Activated CD8-positive, alpha-beta memory T cell treated with anti-CD3 and anti-CD28 coated beads for 36 hours (primary cell): ENCODE results near the gene MRPL2. TPM values are rescaled to one million over a fixed set of nuclear protein-coding genes. Genes with fewer than 3 reads are reported as not detected.

ENCODE experiments used
- CTCF ChIA-PET: fragments of 350-600 bp; sonication (Branson Sonifier 250); formaldehyde crosslinking; loops from one replicate; lab custom pipeline; 2021; ENCODE audit warnings: antibody characterized with exemption; lab: Charles Lee
- POLR2A ChIA-PET: fragments of 350-600 bp; sonication (Branson Sonifier 250); formaldehyde crosslinking; loops from one replicate; lab custom pipeline; 2021; ENCODE audit warnings: antibody characterized with exemption; lab: Charles Lee
- total RNA-seq, 2 experiments: library from RNA; stranded (reverse); gene quantifications; one replicate each; pipeline ENCODE4 v1.2.3, GENCODE V29; 2021

MRPL2 gene
- total RNA-seq, 2 experiments from 2014 or later: 97.2 to 108 TPM

DNA sequence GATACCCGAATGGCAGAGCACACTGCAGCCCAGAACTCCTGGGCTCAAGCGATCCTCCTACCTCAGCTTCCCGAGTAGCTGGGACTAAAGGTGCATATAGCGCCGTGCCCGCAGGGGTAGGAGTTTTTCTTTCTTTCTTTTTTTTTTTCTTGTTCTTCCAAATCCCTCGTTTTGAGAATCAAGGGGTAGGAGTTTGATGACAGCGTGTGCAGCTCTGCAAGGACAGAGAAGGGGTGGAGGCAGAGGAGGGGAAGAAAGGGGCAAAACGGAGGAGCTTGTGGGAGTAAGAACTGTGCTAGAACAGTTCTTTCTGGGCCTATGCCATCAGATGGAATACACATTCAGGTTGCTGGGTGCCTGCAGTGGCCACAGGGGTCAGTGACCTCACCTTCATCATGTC lies 22.5 kb downstream of the MRPL2 start:
- CTCF ChIA-PET: interaction anchor here (1.3 kb wide), 1 partner anchor 15 kb away, joined by 3 read pairs; the partner anchor contains the start of gene RRP36
- POLR2A ChIA-PET: no interaction called here

DNA sequence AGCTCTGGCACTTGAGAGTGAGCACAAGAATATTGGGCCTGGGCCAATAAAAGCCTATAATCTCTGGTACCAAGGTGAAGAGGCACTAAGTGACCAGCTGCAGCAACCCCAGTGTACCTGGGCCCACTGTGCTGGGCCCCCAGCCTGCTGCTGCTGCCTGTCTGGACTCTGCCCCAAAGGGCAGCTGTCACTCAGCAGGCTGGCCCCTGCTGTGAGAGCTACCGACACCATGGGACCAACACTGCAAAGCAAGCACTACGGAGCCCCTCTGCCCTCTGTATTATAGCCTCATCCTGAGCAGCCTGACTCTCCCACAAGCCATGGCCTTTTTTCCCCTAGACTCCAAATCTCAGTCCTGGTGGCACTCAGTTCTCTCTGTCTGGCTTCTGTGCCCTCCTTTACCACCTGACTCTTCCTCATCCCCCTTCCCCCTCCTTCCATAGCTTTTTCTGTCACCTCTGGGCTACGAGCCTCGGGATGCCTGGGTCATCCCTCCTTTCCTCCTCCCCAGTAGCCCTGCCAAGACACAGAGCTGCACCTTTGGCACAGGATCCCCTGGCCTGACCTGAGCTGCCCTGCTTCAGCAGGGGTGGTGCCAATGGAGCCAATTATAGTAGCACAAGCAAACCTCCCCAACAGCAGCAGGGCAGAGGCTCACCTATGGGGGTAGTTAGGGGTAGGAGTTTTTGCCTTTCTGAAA lies 23.6 kb downstream of the MRPL2 start:
- POLR2A ChIA-PET: interaction anchor here (1.2 kb wide), 1 partner anchor 10 kb away, joined by 3 read pairs; no protein-coding TSS in a partner anchor
- CTCF ChIA-PET: interaction anchor here (1.3 kb wide), 1 partner anchor 14 kb away, joined by 3 read pairs; the partner anchor contains the start of gene RRP36

DNA sequence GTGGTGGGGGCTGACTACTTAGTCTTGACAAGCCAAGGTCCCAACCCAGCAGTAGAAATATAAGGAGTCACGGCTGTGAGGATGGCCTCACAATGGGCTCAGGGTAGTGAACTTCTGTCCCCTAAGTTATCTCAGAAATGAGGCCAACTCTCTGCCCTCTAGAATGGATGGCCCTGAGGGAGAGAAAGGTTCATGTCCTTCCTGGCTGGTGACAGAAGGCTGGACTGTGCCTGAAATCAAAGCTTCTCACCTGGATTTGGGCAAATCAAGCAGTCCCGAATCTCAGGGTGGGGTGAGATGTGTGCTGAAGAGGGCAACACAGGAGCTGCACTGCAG lies 25.1 kb downstream of the MRPL2 start:
- CTCF ChIA-PET: interaction anchor here (0.7 to 1.0 kb wide), 2 partner anchors 18 to 24 kb away, joined by 3 to 4 read pairs; no protein-coding TSS in a partner anchor
- POLR2A ChIA-PET: no interaction called here

DNA sequence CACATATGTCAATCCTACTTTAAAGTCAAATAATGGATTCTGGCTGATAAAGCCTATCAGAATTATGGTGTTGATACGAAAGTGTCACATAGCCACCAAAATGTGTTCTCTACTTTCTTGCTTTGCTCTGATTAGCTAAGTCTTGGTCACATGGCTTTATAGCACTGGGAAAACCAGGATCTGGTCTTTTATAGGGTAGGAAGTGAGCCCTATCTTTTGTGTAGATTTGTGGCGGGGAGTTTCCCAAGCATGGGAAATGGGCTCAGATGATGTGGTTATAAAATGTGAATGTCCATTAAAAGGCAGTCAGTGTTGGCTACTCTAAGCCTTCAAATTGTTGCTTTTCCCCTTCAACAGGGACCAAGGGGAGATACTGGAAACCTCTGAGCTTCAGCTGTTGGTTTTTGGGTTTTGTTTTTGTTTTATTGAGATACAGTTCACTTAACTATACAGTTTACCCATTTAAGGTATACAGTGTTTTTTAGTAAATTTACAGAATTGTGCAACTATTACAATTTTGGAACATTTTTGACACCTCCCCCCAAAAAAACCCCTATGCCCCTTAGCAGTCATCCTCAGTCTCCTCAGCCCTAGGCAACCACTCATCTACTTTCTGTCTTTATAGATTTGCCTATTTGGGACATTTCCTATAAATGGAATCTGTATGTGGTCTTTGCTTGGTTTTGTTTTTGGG lies 25.6 kb downstream of the MRPL2 start:
- POLR2A ChIA-PET: interaction anchor here (0.6 to 0.8 kb wide), 2 partner anchors 13 to 142 kb away, joined by 4 to 10 read pairs; no protein-coding TSS in a partner anchor

DNA sequence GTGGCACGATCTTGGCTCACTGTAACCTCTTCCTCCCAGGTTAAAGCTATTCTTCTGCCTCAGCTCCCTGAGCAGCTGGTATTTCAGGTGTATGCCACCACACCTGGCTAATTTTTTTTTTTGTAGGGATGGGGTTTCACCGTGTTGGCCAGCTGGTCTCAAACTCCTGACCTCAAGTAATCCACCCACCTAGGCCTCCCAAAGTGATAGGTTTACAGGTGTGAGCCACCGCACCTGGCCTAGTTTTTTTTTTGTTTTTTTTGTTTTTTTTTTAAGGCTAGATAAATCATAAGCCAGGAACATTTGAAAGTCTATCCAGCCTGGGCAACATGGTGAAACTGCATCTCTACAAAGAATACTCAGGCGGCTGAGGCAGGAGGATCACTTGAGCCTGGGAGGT lies 26.9 kb downstream of the MRPL2 start:
- ChIA-PET POLR2A (interaction anchor here (0.7 kb wide), 1 partner anchor 53 kb away, joined by 3 read pairs; the partner anchor contains the start of gene PEX6), CTCF (no interaction called here)

More for the DNA sequence above, 25.6 kb downstream of the MRPL2 start:
- CTCF ChIA-PET: interaction anchor here (1.0 kb wide), 1 partner anchor 24 kb away, joined by 4 read pairs; no protein-coding TSS in a partner anchor

DNA sequence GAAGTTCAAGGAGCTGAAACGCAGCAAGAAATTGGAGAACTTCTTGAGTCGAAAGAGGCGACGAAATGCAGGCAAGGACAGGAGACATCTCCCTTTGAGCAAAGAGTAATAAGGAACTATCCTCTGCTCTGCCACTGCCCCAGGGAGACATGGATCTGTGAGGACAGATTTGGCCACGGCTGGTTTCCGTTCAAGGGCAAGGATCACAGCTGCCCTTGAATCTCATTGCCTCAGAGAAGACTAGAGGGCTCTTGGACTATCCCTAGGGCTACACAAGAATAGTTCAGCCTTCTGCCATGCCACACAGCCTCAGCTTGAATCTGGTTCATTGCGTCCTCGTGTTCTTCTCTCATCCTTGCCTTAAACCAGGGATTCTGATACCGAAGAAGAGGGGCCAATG lies 30.1 kb downstream of the MRPL2 start:
- ChIA-PET POLR2A (interaction anchor here (0.7 kb wide), 1 partner anchor 23 kb away, joined by 3 read pairs; no protein-coding TSS in a partner anchor), CTCF (no interaction called here)

DNA sequence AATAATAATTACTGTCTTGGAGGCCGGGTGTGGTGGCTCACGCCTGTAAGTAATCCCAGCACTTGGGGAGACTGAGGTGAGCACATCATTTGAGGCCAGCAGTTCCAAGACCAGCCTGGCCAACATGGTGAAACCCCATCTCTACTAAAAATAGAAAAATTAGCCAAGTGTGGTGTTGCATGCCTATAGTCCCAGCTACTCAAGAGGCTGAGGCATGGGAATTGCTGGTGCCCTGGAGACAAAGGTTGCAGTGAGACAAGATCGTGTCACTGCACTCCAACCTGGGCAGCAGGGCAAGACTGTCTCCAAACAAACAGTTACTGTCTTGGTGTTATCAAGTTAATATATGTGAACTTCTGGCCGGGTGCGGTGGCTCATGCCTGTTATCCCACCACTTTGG lies 32.9 kb downstream of the MRPL2 start:
- ChIA-PET POLR2A (no interaction called here), CTCF (interaction anchor here (0.5 to 1.0 kb wide), 2 partner anchors 8 to 11 kb away, joined by 3 read pairs; no protein-coding TSS in a partner anchor)

DNA sequence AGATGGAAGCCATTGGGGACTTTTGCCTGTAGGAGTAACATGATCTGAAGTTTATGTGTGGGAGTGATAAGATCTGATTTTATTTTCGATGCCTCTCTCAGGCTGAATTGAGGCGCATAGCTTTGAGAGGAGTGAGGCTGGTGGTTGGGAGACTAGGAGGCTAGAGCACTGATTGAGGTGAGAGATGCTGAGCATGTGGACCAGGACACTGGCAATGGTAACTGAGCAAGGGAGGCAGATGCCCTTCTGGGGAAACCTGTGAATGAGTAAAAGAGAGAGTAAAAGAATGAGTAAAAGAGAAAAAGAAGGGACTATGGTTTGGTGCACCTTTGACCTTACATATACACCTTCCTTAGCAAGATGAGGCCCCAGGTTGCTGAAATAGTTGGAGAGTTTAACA lies 34.8 kb downstream of the MRPL2 start:
- ChIA-PET CTCF (no interaction called here), POLR2A (interaction anchor here (1.0 kb wide), 1 partner anchor 29 kb away, joined by 3 read pairs; the partner anchor contains the start of gene CUL7)

DNA sequence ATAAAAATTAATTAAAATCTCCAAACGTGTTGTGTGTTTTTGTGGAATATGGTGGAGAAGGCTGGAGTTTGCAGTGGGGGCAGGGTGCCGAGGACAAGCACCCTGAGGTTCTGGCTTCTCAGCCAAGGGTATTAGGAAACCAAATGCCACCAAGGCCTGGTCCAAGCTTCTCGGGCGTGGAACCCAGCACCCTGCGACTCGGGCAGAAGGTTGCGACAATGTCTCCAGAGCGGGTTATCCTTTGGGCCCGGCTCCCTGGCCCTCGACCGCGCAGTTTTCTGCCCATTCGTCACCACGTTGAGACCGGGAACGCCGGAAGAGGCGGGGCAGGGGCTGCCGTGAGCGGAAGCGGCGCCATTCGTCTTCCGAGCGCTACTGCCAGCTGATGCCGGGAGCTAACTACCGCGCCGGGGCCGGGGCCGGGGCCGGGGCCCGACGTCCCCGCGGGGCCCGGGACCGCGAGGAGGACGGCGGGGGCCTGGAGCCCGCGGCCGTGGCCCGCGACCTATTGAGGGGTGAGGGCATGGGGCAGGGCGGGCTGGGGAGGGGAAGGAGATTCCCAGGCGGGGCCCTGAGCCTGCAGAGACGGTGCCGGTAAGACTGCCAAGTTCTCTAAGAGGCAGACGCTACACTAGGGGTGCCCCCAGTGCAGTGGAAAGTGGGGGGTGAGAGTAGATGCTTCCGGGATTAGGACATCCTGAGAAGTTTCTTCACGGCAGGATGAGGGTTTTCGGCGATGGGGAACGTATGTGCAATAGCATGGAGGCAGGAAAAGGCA lies 37.8 kb downstream of the MRPL2 start, which contains the start of gene RRP36:
TSS of gene RRP36 (plus strand) at position 354 of the 778 bp plus-strand sequence. CDS start at position 386, 32 bp downstream.
- ChIA-PET CTCF (interaction anchor here (0.8 to 1.9 kb wide), 6 partner anchors 15 to 122 kb away, joined by 3 to 7 read pairs (median 4); no protein-coding TSS in a partner anchor), POLR2A (interaction anchor here (0.7 to 2.4 kb wide), 6 partner anchors 32 to 773 kb away, joined by 3 to 10 read pairs (median 5); partner anchors contain the start of genes CNPY3, CUL7, KLC4 and MRPL2)

DNA sequence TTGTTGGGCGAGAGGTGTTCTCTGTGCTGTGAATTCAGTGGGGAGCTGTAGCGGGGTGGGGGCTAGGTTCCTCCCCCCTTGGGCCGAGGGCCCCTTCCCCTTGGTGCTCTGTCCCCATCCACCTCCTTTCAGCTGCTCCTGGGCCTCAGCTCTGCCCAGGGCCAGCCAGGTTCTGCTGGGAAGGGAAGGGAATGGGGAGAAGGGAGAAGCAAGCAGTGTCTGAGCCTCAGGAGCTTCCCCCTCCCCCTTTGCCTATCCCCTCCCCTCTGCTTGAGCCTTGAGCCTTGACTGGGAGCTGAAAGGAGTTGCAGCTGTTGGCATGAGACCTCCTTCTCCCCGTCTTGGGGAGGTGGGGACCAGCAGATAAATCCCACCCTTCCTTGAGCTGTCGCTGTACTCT lies 38.4 kb downstream of the MRPL2 start:
- ChIA-PET POLR2A (interaction anchor here (0.6 to 2.4 kb wide), 7 partner anchors 12 to 122 kb away, joined by 3 to 10 read pairs (median 4); partner anchors contain the start of genes CNPY3, KLC4, MRPL2 and PEX6), CTCF (interaction anchor here (0.9 to 1.9 kb wide), 4 partner anchors 16 to 123 kb away, joined by 3 to 7 read pairs (median 4); no protein-coding TSS in a partner anchor)

DNA sequence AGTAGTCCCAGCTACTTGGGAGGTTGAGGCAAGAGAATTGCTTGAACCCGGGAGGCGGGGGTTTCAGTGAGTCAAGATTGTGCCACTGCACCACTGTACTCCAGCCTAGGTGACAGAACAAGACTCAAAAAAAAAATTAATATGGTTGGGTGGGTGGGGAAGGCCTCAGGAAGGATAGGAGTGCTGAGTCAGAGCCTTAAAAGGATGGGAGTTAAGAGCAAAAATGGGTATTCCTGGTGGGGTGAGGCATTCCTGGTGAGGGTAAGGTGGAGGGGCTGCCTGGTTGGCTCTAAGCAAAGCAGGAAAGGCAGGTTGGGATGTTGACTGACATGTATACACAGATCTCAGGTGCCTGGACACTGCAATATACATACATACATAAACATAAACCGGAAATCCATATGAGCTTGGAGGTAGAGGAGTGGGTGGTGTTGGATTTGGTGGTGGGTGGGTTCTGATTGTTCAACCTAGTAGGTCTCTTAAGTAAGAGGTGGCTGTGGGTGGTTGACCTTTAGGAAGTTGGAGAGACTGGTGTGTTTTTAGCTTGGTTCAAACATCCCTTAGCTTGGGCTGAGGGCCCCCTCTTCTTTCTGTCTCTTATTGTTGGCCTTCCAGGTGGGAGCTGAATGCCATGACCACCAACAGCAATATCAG lies 39.1 kb downstream of the MRPL2 start:
- ChIA-PET CTCF (interaction anchor here (1.1 kb wide), 1 partner anchor 124 kb away, joined by 7 read pairs; no protein-coding TSS in a partner anchor), POLR2A (interaction anchor here (0.6 to 2.4 kb wide), 5 partner anchors 13 to 123 kb away, joined by 3 to 10 read pairs (median 4); partner anchors contain the start of gene PEX6)

DNA sequence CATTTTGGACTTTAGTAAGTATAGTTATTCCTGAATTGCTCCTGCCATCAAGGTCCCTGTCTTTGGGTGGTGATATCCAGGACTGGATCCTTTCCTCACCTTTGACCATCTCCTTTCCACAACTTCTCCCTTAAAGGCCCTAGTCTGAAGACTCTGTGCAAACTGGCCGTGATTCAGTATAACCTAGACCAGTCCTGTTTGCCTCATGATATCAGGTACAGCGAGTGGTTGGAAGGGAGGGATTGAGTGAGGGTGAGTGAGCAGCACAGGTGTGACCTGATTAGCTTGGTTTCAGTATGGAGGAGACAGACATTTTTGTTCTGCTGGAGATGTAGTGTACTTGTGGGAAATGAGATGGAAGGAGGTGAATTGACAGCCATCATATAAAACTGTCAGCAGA lies 40.1 kb downstream of the MRPL2 start:
- POLR2A ChIA-PET: no interaction called here
- CTCF ChIA-PET: no interaction called here

DNA sequence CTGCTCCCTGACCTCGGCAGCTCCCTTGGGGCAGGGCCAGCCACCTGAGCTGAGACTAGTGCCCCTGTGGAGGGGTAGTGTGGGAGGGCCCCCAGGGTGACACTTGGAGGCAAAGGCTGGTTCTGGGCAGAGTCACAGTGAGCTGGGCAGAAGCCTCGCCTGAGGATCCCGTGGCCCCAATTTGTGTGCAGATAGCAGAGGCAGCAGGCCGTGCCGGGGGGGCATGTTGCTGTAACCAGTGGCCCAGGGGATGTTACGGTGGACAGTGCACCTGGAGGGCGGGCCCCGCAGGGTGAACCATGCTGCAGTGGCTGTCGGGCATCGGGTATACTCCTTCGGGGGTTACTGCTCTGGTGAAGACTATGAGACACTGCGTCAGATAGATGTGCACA lies 42.3 kb downstream of the MRPL2 start:
- ChIA-PET CTCF (interaction anchor here (0.6 kb wide), 1 partner anchor 17 kb away, joined by 3 read pairs; no protein-coding TSS in a partner anchor), POLR2A (no interaction called here)

DNA sequence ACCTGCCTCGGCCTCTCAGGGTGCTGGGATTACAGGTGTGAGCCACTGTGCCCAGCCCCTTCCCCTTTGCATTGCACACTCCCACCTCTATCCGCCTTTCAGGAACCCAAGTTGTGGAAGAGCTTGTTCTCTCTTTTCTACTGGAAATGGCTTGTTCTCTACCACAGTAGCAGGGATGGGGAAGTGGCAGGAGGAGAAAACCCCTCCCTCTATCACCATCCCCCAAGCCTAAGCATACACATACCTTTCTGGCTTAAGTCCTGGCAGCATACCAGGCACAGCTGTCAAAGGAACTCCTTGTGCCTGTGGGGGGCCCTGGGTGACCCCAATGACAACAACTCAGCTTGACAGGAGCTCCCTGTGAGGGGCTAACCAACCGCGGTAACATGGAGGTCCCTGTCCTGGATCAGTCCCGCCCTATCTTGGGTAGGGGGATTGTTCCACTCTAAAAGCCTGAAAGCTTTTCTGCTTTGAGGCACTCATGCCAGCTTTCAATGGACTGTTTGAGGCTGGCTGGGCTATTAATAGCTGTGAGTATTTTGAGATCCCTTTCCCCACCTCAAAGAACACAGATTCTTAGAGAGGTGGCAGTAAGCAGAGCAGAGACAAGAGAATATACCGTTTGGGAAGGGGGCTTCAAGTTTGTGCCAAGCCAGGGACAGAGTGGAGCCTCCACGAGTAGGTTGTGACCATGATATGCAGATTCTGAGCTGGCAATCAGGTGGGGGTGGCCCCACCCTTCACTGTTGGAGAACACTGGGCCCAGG lies 42.9 kb downstream of the MRPL2 start:
- POLR2A ChIA-PET: interaction anchor here (4.1 kb wide), 1 partner anchor 38 kb away, joined by 13 read pairs; the partner anchor contains the start of gene PEX6
- CTCF ChIA-PET: interaction anchor here (0.6 to 1.0 kb wide), 2 partner anchors 18 to 32 kb away, joined by 3 read pairs; partner anchors contain the start of gene PPP2R5D

DNA sequence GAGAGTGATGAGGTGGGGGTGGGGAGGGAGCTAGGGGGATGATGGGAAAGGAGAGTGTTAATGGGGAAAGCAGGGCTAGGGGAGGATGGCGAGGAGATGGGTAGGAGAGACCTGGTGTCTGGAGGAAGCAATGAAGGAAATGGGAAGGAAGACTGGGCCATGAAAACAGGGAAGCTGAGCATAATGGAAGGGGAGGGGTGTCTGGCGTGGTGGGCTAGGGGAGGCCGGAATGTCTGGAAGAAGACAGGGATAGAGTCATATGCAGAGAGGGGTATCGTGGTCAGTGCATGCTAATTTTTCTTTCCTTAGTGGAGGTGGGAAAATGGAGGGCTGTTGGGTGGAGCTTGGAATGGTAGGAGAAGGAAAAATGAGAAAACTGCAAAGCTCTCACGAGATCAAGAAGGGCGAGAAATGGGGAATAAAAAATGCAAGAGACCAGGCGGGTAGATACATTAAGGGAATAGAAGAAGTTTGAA lies 44.8 kb downstream of the MRPL2 start:
- ChIA-PET POLR2A (interaction anchor here (1.0 to 4.1 kb wide), 6 partner anchors 11 to 85 kb away, joined by 5 to 13 read pairs (median 8); partner anchors contain the start of genes CNPY3, CUL7, KLC4 and MRPL2), CTCF (interaction anchor here (0.5 to 1.7 kb wide), 3 partner anchors 129 to 562 kb away, joined by 3 to 6 read pairs (median 4); partner anchors contain the start of genes POLH and XPO5)

DNA sequence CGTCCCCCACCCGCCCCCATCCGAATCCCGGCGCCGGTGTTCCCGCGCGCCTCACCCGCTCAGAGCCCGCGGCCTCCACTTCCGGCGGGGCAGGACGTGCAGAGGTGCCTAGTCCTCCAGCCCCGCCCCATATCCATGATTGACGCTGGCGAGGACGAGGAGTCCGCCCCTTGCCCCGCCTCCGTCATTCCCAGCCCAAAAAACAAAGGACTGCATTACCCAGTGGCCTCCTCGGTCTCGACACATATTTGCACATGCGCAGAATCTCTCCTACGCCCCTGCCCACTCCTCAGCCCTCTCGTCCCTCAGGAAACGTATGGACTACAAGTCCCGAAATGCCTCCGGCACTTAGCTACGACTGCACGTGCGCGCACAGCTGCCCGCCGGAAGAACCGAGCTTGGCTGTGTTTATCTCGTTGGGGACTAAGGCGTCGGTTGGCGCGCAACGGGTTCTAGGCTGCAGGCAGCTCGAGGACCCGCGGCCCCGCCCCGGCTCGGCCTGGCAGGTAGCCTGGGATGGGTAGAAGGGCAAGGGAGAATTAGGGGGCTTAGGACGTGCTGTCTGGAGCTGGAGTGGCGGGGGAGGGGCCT lies 45.3 kb downstream of the MRPL2 start, which contains the start of the genes KLHDC3 and MEA1:
TSS of gene KLHDC3 (plus strand) at position 407 of the 591 bp plus-strand sequence. CDS start 2,944 bp downstream, outside the sequence.
TSS of gene MEA1 (minus strand) at position 104 of the 591 bp plus-strand sequence. CDS start 133 bp downstream, outside the sequence.
- POLR2A ChIA-PET: interaction anchor here (0.6 to 4.1 kb wide), 10 partner anchors 9 to 156 kb away, joined by 3 to 13 read pairs (median 5); partner anchors contain the start of genes CNPY3, CUL7, KLC4 and MRPL2
- CTCF ChIA-PET: interaction anchor here (0.6 to 1.7 kb wide), 3 partner anchors 19 to 130 kb away, joined by 3 to 6 read pairs (median 5); no protein-coding TSS in a partner anchor
